ENCODE results near the gene RNF43.
A peak's percentile ranks its signal among the peaks of the same experiment; 100 is the strongest.
"Not testable (repeated sequence)": the region's sequence is repeated elsewhere in the genome, so short reads cannot be mapped to it uniquely, and the experiment has no call there.

The RNF43 gene

DNA sequence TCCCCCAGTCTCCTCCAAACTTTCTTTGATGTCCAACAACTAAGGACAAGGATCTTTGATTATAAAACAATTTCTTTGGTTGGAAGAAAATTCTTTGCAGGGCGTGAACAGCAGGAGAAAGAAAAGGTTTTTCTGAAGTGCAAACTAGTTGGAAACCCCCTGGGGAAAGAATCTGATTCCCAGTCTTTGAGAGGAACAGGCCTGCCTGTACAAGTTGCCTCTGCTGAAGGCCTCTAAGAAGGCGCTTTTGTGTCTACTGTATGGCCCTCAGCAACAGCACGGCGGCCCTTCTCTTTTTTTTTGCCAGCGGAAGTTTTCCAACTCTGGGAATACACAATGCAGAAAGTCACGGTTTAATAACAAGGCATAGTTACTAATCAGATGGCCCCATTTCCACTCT lies 14.0 kb downstream of the RNF43 start:
- no peak for DNase-seq

DNA sequence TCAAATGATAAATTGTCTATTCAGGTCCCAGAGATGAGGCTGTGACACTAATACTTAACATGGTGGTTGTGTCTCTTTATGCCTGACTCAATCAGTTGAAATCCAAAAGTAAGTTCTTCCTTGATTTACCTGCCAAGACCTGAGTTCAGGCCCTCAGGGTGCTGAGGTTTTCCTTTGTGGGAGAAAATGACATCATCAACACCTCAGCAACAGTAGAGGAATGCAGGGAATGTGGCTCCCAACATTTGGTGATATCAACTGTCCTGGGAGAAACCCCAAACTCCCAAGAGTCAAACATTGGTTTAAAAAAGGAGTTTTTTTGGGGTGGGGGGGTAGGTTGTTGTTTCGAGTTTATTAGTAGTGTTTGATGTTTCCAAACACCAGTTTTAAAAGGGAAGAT lies 14.7 kb downstream of the RNF43 start:
- DNase-seq = no peak

DNA sequence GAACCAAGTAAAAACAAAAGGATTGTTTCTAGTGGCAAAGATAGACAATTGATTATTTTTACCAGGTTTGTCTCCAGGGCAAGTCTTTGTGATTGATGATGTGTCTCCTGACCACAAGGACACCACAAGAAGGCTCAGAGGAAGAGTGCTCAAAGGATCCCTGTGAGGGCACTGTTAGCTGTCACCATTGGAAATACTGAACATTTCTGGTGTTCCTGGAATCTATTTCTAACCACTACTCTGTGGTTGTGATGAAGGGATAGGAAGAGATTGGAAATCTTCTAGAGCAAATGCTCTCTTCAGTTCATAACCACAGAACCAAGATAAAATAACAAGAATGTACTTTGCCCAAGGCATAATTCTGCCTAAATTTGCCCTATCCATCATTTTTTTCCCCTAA lies 15.3 kb downstream of the RNF43 start:
- DNase-seq = no peak

DNA sequence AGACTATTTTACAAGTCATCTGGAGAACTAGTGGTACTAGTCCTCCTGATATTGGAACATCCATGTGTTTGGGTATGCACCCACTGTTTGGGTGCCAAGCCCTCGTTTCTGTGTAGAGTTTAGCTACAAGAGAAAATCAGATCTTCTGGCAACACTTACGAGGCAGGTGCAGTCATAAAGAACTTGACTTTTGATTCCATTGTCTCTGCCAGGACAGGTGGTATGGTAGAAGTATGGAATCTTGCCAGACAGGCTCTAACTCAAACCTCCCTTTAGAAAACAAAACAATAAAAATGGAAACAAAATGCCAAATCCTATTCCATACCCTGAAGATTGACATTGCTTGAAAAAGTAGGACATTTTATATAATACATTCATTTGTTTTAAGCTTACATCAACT lies 16.0 kb downstream of the RNF43 start:
- peak; percentile 65 for DNase-seq

DNA sequence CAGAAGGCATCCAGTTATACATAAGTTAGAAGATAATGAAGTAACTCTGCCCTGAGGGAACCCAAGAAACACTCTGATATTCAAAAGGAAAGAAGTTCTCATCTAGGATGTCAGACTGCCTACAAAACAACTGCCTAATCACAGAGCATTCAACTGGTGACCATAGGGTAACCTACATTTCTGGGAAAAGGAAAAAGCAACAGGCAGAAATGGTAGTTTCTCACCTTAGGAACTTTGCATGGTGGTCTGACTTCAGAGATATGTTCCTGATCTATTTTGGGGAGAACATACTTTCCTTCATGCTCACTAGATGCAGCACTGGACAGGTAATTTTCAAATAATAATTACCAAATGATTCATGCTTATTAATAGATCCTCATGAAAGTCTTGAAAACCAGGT lies 16.5 kb downstream of the RNF43 start:
- DNase-seq = no peak

DNA sequence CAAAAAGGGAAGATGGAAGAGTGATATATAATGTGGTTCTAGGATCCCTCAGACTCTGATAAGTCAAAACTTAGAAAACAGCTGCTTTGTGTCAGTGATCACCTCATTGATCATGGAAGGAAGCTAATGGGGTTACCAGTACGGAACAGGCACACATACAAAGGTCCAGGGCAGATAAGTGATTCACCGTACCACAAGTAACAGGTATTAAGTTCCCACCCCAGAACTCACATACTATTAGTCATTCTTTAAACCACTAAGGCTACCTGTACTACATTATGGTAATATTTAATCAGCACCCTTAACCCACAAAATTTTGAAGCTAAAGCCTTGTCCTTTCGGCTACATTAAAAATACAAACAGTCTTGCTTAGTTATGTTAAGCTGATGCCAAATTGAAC lies 17.4 kb downstream of the RNF43 start:
- DNase-seq = no peak

DNA sequence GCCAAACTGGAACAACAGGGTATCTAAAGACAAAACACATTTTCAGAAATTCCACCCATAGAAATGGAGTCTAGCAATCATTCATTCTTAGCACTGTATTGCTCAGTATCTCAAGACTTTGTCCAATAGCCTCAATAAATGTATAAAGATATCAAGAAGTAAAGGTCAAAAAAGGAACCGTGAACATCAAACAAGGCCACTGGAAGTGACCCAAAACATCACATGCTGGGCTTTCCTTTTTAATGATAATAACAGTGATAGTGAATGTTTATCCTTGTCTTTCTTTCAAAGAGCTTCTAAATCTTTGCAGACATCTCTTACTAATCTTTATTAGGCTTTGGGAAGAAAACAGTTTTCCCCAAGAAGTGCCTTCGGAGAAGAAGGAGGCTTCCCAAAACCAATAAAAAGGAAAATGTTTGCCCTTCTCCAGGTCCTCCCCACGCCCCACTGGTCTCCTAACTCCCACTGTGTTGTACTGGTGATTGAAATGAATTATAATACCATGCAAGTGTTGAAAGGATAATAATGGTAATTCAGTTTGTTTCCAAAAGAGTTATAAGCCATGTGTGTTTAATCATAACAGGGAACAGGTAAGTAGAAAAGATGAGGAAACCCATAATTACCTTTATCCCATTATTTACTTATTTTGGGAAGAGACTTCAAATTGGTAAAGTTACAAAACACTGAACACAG lies 18.6 kb downstream of the RNF43 start:
- no peak for DNase-seq

DNA sequence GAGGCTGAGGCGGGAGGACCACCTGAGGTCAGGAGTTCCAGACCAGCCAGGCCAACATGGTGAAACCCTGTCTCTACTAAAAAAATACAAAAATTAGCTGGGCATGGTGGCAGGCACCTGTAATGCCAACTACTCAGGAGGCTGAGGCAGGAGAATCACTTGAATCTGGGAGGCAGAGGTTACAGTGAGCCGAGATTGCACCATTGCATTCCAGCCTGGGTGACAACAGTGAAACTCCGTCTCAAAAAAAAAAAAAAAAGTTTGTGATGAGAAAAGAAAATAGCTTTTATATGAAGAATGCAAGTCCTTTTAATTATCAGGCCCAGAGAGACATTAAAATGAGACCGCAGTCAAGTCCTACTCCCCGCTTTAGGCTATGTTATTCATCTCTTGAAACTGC lies 19.9 kb downstream of the RNF43 start:
- DNase-seq = not testable (repeated sequence)

DNA sequence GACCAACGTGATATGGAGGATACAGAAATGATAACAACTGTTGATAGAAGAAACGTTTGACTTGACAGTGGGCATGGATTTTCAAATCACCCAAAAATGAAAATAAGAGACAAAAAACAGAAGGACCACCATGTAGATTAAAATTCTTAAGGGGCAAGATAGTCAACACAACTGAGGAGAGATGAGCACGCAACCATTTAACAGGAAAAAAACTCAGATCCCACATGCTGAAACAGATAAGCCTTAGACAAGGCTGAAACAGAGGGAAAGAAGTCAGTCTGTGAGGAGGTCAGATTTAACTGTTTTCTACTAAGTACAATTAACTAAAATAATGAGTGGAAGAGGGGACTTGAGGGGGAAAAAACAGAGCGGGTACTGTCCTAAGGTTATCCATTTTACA lies 21.2 kb downstream of the RNF43 start:
- DNase-seq = no peak

DNA sequence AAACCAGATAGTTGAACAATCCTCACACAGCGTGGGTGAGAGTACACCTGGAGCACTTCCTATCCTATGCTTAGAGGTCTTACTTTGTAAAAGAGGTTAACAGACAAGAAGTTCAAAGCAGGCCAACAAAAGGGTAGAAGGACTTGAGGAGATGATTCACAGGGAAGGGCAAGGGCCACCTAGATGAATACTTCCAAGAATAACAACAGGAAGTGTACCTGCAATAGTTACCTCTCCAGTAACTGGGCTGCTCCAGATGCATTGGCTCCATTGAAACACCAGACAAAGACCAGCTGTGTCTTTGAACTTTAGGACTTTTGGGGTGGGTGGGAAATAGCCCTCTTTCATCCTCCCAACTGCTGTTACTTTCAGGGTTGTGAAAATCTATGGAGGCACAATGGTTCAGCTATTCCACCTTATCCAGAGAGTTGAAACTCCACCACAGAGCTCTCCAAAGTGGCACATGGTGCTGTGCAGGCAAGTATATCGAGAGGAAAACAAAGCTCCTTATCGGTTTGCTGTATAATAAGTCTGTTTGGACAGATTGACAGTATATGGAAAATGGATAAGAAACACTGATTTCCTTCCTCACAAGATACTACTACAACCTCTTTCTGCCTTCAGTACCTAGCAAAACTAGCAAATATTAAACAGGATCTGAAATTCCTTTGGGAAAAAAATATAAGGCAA lies 22.7 kb downstream of the RNF43 start:
- DNase-seq = peak; percentile 28

DNA sequence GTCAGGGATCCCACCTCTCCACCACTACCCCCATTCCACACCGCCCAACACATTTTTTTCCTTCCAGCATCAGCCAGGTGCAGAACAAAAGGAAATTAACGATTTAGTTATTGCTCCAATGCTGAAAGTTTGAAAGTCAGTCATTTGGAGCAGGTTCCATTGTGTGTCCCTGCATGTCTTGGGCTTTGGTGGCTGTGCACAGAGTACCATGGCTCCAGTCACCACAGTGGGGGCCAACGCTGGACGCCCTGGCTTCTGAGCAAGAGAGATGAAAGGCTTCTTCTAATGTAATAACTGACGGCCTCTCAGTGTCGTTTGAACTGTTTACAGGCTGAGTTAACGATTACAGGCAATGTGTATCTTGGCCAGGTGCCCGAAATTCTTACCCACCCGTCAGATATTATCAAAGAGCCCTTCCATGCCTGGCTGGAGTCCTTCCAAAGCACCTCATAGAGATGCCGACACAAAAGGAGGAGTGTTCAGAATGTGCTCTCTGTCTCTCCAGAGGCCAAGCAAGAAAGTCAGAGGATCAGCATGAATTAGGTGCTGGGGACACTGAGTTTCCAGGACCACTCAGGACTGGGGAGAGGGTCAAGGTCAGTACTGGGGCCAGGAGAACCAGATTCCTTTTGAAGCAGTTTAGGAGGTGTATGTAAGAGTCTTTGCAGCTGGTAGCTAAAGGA lies 25.9 kb downstream of the RNF43 start:
- peak; percentile 96 for DNase-seq

DNA sequence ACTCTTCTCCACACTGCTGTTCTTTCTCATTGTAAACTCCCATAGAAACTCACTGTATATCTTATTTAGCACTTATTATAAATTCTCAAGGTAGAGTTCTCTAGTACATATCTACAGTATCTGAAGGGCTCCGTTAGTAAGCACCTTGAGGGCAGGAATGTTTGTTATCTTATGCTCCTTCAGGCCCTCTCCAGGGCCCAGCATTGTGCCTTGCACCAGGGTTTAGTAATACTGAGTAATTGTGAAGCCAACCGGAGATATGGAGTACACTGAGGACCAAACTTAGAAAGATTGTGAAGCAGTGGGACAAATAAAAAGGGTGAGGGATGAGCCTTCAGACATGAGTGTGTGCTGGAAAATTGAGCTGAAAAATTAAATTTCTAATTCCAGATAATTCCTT lies 26.4 kb downstream of the RNF43 start:
- DNase-seq = no peak

DNA sequence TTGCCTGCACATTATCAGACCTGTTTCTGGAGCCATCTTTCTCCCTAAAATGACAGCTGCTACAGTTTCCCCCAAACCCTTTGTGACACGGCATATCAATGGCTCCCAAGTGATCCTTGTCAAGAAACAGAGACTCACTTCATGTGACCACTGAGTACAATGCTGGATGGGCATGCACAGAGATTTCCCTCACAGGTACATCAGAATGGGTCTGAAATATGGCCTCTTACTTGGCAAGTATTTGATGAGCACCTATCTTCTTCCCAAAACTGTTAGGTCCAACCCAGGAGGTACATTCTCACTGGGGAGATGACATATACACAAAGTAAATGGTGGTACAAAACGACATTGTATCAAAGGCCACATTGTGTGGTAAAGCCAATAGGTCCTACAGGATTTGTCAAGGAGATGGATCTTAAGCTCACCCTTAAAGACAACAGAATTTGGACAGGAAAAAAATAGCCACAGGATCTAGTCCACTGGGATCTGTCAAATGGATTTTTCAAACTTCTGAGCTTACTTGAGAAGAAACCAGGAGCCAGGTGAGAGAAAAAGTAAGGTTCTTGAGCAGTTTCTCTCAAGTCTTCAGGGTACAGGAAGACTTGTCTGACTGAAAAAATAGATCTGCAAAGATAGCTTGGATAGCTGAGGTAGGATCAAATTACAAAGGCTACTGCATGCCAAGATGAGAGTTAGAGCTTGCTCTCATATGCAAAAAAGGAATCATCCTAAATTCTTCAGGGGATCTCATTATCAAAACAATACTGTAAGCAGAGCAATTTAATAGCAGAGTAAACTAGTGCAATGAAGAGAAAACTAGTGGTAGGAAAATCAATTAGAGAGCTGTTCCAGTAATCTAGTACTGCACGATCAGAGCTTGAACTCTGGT lies 28.8 kb downstream of the RNF43 start:
- DNase-seq = no peak

DNA sequence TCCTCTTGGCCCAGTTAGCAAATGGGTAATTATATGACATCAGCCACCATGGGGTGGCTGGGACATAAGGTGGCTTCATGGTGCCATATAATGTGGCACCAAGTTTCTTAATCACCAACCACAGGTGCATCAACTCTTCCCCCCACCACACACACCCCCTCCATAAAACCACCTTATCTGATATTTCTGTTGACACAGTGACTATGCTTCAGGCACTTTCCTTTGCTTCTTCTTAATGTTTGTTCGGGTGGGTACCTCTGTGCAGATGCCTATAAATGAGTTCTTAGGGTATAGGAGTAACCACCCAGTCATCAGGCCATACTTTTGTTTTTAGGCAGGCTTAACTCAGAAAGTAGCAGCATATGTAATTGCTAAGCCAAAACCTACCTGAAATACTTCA lies 29.5 kb downstream of the RNF43 start:
- DNase-seq = no peak

DNA sequence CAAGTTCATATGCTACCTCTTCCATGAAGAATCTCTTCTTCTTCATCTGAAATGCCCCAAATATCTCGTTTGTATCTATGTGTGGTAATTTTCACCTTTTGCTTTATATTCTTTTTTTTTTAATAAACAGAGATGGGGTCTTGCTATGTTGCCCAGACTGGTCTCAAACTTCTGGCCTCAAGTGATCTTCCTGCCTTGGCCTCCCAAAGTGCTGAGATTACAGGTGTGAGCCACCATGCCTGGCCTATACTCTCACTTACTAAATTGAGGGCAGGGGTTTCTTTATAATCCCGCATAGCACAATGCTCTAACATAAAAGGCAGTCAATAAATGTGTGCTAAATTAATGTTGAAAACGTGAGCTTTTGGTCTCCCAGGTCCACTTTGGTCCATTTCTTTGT lies 30.6 kb downstream of the RNF43 start:
- no peak for DNase-seq

DNA sequence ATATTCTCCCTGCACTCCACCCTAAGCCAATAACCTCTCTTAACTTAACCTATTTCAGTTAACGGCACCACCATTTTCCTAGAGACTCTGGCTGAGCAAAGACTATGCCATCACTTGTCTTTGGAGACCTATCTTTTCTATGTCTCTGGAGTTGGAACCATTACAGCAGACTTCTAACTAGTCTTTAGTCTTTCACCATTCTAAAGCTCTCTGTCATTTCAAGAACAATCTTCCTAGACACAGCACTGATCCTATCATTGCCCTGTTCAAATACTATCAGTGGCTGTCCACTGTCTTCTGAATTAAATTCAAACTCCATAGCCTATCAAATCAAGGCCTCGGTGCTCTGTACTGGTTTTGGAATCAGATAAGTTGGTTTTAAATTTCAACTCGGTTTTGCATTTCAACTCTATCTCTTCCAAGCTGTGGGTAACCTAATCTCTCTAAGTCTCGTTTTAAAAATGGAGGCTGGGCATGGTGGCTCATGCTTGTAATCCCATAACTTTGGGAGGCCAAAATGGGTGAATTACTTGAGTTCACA lies 31.9 kb downstream of the RNF43 start:
- DNase-seq = no peak

DNA sequence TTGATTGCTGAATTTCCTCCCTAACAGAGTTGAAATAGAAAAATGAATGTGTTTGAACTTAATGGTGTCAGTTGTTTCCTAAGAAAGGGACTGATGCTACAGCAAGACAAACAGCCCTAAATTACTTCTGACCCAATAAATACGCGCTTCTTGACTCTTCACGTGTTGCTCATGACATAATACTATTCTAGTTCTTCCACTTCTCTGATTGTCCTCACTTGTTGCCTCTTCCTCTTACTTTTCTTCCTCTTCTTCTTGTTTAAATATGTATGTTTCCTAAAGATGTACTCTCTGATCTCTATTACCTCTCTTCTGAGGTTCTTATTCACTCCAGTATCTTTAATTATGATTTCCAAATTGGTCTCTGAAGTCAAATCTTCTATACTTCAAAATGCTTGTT lies 32.4 kb downstream of the RNF43 start:
- DNase-seq = no peak

DNA sequence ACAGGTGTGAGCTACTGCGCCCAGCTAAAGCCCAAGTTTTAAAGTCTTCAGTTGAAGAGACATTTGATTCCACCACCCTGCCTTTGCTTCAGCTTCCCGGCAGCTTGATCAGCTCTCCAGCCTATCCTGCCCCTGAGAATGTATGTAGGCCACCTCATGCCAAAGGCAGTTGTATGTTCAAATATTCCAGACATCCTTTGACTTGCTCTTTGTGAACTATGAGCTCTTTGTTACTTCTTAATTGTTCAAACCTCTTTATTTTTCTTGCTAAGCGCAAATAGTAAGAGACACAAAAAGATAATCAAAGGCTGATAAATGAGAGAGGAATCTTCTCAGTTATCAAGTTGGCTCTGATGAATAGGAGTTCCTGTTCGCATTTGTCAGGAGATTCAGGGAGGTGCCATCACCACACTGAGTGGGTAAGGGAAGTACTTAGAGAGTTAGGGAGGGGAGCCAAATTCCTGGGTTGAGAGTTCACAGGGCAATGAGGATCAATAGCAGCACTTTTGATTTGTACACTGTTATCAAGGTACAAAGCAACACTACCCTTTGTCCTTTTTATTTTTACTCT lies 33.4 kb downstream of the RNF43 start:
- DNase-seq = no peak

DNA sequence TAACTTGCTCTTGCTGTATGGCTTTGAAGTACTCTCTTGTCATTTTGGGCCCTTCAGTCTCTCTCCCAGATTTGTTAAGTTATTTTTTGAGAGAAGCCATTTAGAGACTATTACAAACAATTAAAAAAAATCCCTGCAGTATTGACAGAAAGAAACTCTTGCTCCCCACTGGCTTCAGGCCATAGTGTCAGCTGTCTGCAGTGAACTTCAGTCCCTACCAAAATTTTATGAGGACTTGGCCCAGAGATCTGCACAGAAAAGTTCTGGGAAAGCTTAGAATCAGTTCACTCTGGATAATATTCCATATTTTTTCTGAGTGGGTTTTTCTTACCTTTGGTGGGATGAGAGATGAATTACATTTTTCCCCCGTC lies 34.5 kb downstream of the RNF43 start:
- no peak for DNase-seq

DNA sequence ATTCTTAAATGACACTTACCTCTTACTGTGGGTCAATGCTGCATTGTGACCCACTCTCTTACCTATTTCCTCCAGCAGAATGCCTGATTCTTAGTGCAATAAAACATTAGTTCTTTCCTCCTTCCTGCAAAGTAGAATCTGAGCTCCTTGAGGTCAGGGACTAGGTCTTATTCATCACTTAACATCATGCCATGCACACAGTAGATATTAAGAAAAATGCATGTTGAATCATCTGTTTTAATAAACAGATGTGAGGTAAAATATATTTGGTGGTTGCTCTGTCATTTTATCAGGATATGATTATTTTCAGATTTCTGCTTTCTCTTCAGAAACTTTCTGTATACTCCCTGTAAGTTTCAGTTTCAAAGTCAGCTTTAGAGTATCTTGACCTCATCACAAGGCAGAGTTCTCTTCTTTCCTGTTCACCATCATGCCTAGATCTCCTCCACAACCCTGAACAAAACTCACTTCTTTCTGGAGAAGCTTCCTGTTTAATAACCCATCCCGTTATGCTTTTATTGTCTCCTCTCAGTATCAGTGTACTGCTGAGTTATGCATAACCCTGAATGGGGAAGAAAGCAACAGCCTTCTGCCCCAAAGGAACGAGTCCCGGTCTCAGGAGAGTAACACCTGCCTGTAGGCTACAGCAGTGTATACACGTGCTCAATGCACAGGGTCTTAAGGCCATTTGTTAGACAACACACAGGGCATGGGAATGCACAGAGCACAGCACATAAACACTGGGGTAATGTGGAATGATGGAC lies 35.0 kb downstream of the RNF43 start:
- peak; percentile 41 for DNase-seq

DNA sequence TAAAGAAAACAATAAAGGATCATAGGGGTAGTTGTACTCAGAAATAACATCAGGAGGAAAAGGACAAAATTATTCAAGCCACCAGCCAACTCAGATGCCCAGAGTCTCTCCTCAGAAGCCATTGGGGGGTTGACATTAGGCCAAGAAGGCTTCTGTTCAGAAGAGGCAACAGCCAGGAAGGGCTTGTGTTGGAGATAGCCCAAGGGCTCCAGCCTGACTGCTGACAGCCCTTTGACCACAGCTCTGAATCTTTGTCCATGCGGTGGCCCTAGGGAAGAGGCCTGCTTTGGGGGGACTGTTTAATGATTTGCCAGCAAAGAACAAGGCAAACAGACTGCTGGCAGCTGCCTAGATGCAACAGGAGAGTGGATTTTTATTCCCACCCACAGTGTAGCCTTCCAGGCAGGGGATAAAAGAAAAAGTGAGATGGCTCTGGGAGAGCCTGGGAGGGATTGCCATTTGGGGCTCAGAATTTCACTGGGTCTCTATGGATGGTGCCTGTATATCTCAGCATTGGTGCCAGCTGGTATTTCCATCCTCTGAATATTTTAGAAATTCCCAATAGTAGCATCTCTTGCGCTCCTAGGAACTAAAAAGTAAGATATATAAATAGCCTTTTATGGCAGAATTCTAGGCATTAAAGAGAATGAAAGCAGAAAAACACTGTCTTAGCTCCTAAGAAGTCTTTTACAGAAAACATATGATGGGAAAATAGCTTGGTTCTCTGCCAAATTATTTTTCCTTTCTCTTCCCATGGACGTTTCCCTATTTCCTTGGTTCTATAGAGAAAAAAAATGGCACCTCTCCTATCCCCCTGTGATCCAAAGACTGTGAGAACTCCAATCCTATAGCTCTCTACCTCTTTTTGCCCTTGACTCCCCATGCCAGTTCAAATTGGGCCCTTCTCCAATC lies 36.0 kb downstream of the RNF43 start:
- DNase-seq = peak; percentile 82
